Mesothelial cell of epicardium (in vitro differentiated cells): ENCODE results near the gene IGF2. TPM values are rescaled to one million over a fixed set of nuclear protein-coding genes. Genes with fewer than 3 reads are reported as not detected.

Experiments used
- DNase-seq, 2 experiments: peaks; one replicate each; pipeline ENCODE4 v3.0.0; 2021; ENCODE audit warnings: low spot score in 2 of 2; ENCODE audit not compliant: unreplicated experiment in 2 of 2
- H3K27ac Mint-ChIP-seq: 2 replicates; pipeline ENCODE4 v1.8.0; 2021; ENCODE audit warnings: mixed read lengths
- H3K27me3 Mint-ChIP-seq: 2 replicates; pipeline ENCODE4 v1.8.0; 2021; ENCODE audit warnings: low read depth, mixed read lengths
- H3K36me3 Mint-ChIP-seq: 2 replicates; pipeline ENCODE4 v1.8.0; 2021; ENCODE audit warnings: mixed read lengths
- H3K4me1 Mint-ChIP-seq: 2 replicates; pipeline ENCODE4 v1.8.0; 2021; ENCODE audit warnings: mixed read lengths
- H3K4me3 Mint-ChIP-seq: 2 replicates; pipeline ENCODE4 v1.8.0; 2021; ENCODE audit warnings: mild to moderate bottlenecking, moderate library complexity, mixed read lengths
- H3K9me3 Mint-ChIP-seq: 2 replicates; pipeline ENCODE4 v1.8.0; 2021; ENCODE audit warnings: mixed read lengths
- total RNA-seq: library from RNA; stranded (reverse); gene quantifications from 3 replicates; pipeline ENCODE4 v1.2.1, GENCODE V29; 2021
- TF ChIP-seq, protein P1 (sequence below): fragments of 200-600 bp; sonication (generic); IDR thresholded peaks from one replicate; pipeline ENCODE4 v1.5.0; 2021; ENCODE audit warnings: antibody characterized with exemption; ENCODE audit not compliant: unreplicated experiment

IGF2 gene
- total RNA-seq, 1 donor from 2014 or later, result 3,009 TPM

DNA sequence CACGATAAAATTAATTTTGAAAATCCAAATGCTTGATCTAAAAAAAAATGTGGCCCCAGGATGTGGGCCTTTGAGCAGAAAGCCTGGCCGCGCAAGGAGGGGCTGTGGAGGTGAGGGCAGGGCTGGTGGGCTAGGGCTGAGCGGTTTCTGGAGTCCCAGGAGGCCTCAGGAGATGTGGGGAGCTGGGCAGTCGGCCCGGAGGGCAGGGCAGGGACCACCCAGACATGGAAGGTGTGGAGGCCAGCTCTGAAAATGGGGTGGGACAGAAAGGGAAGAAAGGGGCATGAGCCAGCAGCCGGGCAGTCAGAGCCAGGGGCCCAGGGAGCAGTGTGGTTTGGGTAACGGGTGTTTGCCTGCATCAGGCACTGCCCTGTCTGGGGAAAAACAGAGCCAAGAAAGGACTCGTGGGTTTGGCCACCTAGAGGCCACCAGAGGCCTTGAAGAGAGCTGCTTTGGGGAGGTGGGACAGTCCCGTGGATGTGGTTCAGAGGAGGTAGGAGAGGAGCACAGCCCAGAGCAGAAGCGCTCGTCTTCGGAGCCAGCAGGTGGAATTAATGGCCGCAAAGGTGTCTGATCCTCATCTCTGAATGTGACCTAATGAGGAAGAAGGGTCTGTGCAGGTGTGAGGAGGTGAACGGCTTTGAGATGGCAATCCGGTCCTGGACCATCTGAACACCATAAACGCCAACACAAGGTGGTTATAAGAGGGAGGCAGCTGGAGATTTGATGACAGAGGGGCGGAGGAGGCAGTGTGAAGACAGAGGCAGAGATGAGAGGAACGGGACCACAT is 50.2 kb downstream of the IGF2 start:
- TF ChIP-seq, protein P1, sequence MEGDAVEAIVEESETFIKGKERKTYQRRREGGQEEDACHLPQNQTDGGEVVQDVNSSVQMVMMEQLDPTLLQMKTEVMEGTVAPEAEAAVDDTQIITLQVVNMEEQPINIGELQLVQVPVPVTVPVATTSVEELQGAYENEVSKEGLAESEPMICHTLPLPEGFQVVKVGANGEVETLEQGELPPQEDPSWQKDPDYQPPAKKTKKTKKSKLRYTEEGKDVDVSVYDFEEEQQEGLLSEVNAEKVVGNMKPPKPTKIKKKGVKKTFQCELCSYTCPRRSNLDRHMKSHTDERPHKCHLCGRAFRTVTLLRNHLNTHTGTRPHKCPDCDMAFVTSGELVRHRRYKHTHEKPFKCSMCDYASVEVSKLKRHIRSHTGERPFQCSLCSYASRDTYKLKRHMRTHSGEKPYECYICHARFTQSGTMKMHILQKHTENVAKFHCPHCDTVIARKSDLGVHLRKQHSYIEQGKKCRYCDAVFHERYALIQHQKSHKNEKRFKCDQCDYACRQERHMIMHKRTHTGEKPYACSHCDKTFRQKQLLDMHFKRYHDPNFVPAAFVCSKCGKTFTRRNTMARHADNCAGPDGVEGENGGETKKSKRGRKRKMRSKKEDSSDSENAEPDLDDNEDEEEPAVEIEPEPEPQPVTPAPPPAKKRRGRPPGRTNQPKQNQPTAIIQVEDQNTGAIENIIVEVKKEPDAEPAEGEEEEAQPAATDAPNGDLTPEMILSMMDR, result no peak
- Mint-ChIP-seq H3K27ac (no peak overlapping the region), H3K4me3 (no peak overlapping the region), H3K4me1 (no peaks in the 10 kb centered on the region), H3K9me3 (peaks cover 16% of the 10 kb centered on the region), H3K27me3 (peaks cover 5% of the 10 kb centered on the region), H3K36me3 (peaks cover 5% of the 10 kb centered on the region)
- peak in 1 of 2 experiments; percentile 35 for DNase-seq

DNA sequence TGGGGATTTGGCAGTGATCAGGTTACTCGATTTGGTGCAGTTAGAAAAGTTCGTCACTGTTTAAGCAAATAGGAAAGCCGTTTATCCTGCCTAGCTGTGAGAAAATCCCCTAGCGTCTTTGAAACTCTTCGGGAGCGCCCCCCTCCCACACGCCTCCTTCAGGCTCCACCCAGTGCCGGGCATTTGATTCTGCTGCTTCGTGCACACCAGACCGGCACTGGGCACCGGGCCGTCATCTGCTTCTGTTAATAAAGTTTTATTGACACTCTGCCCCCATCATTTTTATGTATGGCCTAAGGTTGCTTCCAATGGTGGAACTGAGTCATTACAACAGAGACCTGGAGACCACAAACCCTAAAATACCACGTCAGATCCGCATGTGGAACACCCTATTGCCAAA is 50.9 kb downstream of the IGF2 start:
- Mint-ChIP-seq H3K4me3 (no peak overlapping the region), H3K27ac (no peak overlapping the region), H3K9me3 (peaks cover 20% of the 10 kb centered on the region), H3K27me3 (peaks cover 7% of the 10 kb centered on the region), H3K4me1 (no peaks in the 10 kb centered on the region), H3K36me3 (peaks cover 9% of the 10 kb centered on the region)
- TF ChIP-seq, protein P1, result no peak
- DNase-seq, result no peak

DNA sequence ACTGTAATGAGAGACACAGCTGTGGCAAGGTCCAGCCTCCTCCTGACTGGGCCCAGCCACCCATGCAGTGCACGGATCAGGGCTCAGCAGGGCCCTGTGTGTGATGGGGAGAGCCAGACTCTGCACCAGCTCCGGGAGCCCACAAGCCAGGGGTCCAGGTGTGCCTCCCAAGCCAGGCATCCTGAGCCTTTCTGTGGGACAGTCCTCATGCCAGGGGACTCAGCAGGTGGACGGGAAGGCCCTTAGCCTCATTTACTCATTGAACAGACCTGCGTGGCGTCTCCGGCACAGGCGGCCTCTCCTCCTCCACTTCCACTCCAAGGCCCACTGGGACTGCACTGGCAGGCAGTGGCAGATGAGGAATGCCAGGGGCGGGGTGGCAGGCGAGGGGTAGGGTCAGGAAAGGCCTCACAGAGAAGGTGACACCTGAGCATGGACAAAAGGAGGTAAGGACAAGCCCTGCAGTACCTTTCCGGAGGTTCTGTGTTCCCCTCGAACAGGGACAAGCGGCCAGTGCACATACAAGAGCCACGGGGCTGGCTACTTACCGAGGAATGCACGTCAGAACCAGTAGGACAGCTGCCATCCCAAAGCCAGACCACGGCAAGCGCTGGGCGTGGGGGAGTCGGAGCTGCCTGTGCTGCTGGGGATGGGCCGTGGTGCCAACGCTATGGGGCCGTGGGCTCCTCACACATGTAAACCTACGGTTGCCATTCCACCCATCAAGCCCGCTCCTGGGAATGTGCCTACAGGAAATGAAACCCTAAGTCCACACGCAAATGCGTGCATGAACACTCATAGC is 52.7 kb downstream of the IGF2 start:
- Mint-ChIP-seq H3K4me1 (no peaks in the 10 kb centered on the region), H3K27me3 (peaks cover 7% of the 10 kb centered on the region), H3K4me3 (no peak overlapping the region), H3K36me3 (peaks cover 12% of the 10 kb centered on the region), H3K9me3 (peaks cover 23% of the 10 kb centered on the region), H3K27ac (no peak overlapping the region)
- peak in 1 of 2 experiments; percentile 31 for DNase-seq
- TF ChIP-seq, protein P1, result no peak

DNA sequence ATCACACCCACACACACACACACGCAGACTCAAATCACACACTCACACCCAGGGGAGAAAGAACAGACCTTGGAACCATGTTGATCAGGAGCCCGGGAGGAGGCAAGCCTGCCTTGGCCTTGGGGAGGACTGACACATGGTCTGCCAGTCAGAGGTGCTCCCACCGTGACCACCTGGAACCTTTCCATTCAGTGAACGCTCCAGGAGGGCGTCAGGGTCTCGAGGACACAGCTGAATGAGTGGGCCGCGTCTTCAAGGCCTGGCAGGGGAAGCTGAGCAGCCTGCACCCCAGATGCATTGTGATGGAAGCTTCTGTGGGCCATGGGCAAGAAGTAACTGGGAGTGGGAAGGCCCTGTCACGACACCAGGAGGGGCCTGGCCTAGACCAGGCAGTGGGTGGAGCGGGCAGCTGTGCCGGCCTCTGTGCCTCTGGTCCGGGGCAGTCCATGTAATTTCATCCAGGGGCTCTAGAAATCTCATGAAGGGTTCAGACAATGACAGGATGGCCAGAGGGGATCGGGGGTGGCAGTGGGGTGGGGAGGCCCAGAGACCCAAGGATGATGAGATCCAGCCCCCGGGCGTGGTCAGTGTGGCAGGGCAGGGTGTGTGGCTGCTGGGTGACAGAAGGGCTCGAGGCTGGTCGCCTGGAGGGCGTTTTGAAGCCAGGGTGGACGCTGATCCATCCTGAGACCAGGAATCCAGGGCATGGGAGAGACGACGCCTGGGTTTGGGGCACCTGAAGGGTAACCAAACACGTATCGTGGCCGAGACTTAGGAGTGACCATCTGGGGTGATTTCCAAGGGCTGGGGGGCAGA is 53.7 kb downstream of the IGF2 start:
- Mint-ChIP-seq H3K36me3 (peaks cover 12% of the 10 kb centered on the region), H3K9me3 (peaks cover 23% of the 10 kb centered on the region), H3K27me3 (peaks cover 8% of the 10 kb centered on the region), H3K4me1 (no peaks in the 10 kb centered on the region), H3K4me3 (no peak overlapping the region), H3K27ac (no peak overlapping the region)
- TF ChIP-seq, protein P1, result no peak
- peak in 1 of 2 experiments; percentile 24 for DNase-seq

DNA sequence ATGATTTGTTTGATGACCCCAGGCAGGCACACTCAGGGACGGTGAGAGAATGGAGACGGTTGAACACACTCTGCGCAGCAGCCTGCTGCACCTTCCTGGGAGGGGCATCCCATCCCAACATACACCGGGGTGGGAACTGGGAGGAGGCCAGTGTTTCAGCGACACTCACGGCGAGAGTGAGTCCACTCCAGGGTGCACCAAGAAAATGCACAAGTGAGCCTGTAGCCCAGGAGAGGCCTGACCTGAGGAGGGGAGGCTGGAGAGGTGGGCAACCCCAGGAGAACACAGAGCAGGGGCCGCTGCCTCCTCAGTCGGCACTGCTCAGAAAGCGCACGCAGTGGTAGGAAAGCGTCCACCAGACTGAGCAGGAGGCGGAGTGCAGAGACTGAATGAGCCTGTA is 54.5 kb downstream of the IGF2 start:
- Mint-ChIP-seq H3K9me3 (peaks cover 23% of the 10 kb centered on the region), H3K4me1 (no peaks in the 10 kb centered on the region), H3K27ac (no peak overlapping the region)

More for the DNA sequence above, 54.5 kb downstream of the IGF2 start:
- Mint-ChIP-seq H3K27me3 (peaks cover 8% of the 10 kb centered on the region), H3K36me3 (peaks cover 12% of the 10 kb centered on the region), H3K4me3 (no peak overlapping the region)
- DNase-seq, result peak in 1 of 2 experiments; percentile 36
- TF ChIP-seq, protein P1, result no peak
